Neural progenitor cell (in vitro differentiated cells): ENCODE data around the gene GRHL1.

Experiments used
- EZH2 ChIP-seq: fragments of 200-600 bp; sonication (generic); IDR thresholded peaks from 2 replicates; pipeline ENCODE4 v1.6.1; 2017; ENCODE audit warnings: antibody characterized with exemption, mild to moderate bottlenecking, moderate library complexity
- EZH2phosphoT487 ChIP-seq: fragments of 200-600 bp; sonication (generic); IDR thresholded peaks from 2 replicates; pipeline ENCODE4 v1.6.1; 2017; ENCODE audit warnings: antibody characterized with exemption
- TF ChIP-seq, protein P1 (sequence below): fragments of 200-600 bp; sonication (generic); IDR thresholded peaks from 2 replicates; pipeline ENCODE4 v1.5.1; 2017; ENCODE audit warnings: antibody characterized with exemption, mild to moderate bottlenecking

DNA sequence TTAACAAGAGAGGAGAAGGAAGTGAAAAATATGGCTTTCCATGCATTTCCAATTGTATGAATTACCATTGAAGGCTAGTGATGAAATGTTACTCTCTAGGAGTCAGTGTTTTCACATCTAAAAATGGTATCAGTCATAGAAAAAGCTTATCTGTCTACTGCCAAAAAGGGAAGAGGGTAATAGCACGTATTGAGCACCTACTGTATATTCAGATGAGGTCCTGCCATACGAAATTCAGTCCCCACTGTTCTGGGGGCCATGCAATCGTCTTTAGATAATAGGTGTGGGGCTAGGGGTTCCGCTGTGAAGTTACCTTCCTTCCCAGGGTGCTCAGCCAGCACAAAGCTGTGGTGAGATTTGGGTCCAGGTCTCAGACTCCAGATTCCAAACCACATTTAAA lies 14.2 kb upstream of the GRHL1 start:
- TF ChIP-seq, protein P1, sequence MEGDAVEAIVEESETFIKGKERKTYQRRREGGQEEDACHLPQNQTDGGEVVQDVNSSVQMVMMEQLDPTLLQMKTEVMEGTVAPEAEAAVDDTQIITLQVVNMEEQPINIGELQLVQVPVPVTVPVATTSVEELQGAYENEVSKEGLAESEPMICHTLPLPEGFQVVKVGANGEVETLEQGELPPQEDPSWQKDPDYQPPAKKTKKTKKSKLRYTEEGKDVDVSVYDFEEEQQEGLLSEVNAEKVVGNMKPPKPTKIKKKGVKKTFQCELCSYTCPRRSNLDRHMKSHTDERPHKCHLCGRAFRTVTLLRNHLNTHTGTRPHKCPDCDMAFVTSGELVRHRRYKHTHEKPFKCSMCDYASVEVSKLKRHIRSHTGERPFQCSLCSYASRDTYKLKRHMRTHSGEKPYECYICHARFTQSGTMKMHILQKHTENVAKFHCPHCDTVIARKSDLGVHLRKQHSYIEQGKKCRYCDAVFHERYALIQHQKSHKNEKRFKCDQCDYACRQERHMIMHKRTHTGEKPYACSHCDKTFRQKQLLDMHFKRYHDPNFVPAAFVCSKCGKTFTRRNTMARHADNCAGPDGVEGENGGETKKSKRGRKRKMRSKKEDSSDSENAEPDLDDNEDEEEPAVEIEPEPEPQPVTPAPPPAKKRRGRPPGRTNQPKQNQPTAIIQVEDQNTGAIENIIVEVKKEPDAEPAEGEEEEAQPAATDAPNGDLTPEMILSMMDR = no peak
- TF ChIP-seq EZH2 (no peak), EZH2phosphoT487 (no peak)
